SU-DHL-6 (cell line): ENCODE data around the gene DYTN.

Experiments used
- H2AFZ ChIP-seq: fragments of 200-600 bp; sonication (generic); 2 replicates; pipeline ENCODE4 v1.6.1; 2014; ENCODE audit warnings: low read depth, mild to moderate bottlenecking, moderate library complexity, mixed read lengths, antibody characterized with exemption, low read length; ENCODE audit not compliant: severe bottlenecking
- H3F3A ChIP-seq: fragments of 200-600 bp; shearing (Covaris generic); 2 replicates; pipeline ENCODE4 v1.6.0; 2016; ENCODE audit warnings: antibody characterized with exemption, mild to moderate bottlenecking; ENCODE audit not compliant: insufficient read depth
- H3K27ac ChIP-seq: fragments of 200-600 bp; sonication (generic); 2 replicates; pipeline ENCODE4 v1.5.1; 2016; ENCODE audit warnings: low read depth, mild to moderate bottlenecking, low read length, moderate library complexity, mixed read lengths
- H3K27me3 ChIP-seq: fragments of 200-600 bp; sonication (generic), shearing (Covaris generic); 2 replicates; pipeline ENCODE4 v1.6.0; 2014; ENCODE audit warnings: mild to moderate bottlenecking, low read length
- H3K36me3 ChIP-seq: fragments of 200-600 bp; sonication (generic); 2 replicates; pipeline ENCODE4 v1.6.1; 2014; ENCODE audit warnings: mild to moderate bottlenecking, low read length, mixed read lengths
- H3K4me2 ChIP-seq: fragments of 300-600, 200-600 bp; shearing (Covaris generic), sonication (generic); 2 replicates; pipeline ENCODE4 v1.6.0; 2014; ENCODE audit warnings: low read length, low read depth, mild to moderate bottlenecking; ENCODE audit not compliant: poor library complexity, severe bottlenecking
- H3K4me3 ChIP-seq: fragments of 200-600 bp; sonication (generic); 2 replicates; pipeline ENCODE4 v1.5.1; 2014; ENCODE audit warnings: antibody characterized with exemption, low read length, mild to moderate bottlenecking, mixed read lengths; ENCODE audit not compliant: insufficient read depth, poor library complexity, severe bottlenecking
- H3K79me2 ChIP-seq: fragments of 200-600 bp; sonication (generic); 2 replicates; pipeline ENCODE4 v1.6.1; 2014; ENCODE audit warnings: mild to moderate bottlenecking, low read length, moderate library complexity; ENCODE audit not compliant: insufficient read depth
- H3K9ac ChIP-seq: fragments of 200-600 bp; sonication (generic); 2 replicates; pipeline ENCODE4 v1.7.0; 2014; ENCODE audit warnings: mild to moderate bottlenecking, low read length
- H3K9me2 ChIP-seq: fragments of 200-600 bp; sonication (generic); replicated peaks from 2 replicates; pipeline ENCODE4 v1.6.1; 2014; ENCODE audit warnings: low read length; ENCODE audit not compliant: insufficient read depth
- H3K9me3 ChIP-seq: fragments of 200-600 bp; sonication (generic); 2 replicates; pipeline ENCODE4 v1.6.1; 2014; ENCODE audit warnings: low read length, mixed read lengths; ENCODE audit not compliant: insufficient read depth
- H4K20me1 ChIP-seq: fragments of 200-600 bp; sonication (generic); 2 replicates; pipeline ENCODE4 v1.6.1; 2014; ENCODE audit warnings: low read depth, mild to moderate bottlenecking, antibody characterized with exemption, low read length, moderate library complexity, mixed read lengths
- EZH2phosphoT487 ChIP-seq: fragments of 200-600 bp; sonication (generic), shearing (Covaris generic); conservative IDR thresholded peaks from 2 replicates; pipeline ENCODE4 v1.6.1; 2018; ENCODE audit warnings: mild to moderate bottlenecking, antibody characterized with exemption, low read length, moderate library complexity, mixed read lengths
- TF ChIP-seq, protein P1 (sequence below): fragments of 200-600 bp; sonication (generic); IDR thresholded peaks from one replicate; pipeline ENCODE4 v1.5.1; 2017; ENCODE audit warnings: antibody characterized with exemption, mild to moderate bottlenecking, low read length, moderate library complexity; ENCODE audit not compliant: insufficient read depth, poor library complexity, severe bottlenecking

DYTN gene

DNA sequence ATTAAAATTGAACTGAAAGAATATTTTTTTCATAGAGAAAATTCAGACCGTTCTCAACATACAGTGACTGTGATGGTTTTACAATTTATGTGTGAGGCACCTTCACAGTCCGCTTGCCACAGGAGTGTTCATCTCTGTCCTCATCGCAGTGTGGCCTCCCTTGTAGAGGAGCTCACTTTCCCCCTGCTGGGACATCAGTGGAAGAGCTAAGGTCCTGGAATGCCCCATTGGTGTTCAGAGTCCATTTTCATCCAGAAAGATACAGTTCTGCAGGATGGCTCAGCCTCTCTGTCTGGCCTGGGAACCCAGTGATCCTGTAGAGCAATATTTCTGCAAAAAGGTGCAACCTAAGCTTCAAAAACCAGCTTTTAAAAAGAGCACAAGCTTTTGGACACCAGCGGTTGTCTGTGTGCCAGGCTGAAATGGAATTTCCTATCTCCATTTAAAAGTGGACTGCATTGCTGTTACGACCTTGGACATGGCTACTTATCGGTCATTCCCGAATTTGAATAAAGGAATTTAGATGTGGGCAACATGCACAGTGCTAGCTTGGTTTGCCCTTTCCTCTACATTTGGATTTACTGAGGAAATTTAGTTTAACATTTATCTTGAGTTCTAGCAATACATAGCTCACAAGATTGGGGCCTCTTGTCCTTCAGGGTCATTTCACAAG is 102.6 kb downstream of the DYTN start:
- no peaks in the 10 kb centered on the region for H3K9me3 ChIP-seq
- H3F3A ChIP-seq, result no peaks in the 10 kb centered on the region
- TF ChIP-seq EZH2phosphoT487, result no peak
- TF ChIP-seq, protein P1, sequence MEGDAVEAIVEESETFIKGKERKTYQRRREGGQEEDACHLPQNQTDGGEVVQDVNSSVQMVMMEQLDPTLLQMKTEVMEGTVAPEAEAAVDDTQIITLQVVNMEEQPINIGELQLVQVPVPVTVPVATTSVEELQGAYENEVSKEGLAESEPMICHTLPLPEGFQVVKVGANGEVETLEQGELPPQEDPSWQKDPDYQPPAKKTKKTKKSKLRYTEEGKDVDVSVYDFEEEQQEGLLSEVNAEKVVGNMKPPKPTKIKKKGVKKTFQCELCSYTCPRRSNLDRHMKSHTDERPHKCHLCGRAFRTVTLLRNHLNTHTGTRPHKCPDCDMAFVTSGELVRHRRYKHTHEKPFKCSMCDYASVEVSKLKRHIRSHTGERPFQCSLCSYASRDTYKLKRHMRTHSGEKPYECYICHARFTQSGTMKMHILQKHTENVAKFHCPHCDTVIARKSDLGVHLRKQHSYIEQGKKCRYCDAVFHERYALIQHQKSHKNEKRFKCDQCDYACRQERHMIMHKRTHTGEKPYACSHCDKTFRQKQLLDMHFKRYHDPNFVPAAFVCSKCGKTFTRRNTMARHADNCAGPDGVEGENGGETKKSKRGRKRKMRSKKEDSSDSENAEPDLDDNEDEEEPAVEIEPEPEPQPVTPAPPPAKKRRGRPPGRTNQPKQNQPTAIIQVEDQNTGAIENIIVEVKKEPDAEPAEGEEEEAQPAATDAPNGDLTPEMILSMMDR, result no peak
- no peaks in the 10 kb centered on the region for H3K9me2 ChIP-seq
- no peak overlapping the region for H3K27ac ChIP-seq
- no peak overlapping the region for H3K9ac ChIP-seq
- H3K36me3 ChIP-seq, result no peaks in the 10 kb centered on the region
- no peaks in the 10 kb centered on the region for H4K20me1 ChIP-seq
- H3K79me2 ChIP-seq, result no peaks in the 10 kb centered on the region
- H2AFZ ChIP-seq, result no peak overlapping the region
- no peak overlapping the region for H3K4me3 ChIP-seq
- H3K27me3 ChIP-seq, result no peaks in the 10 kb centered on the region
- H3K4me2 ChIP-seq, result no peak overlapping the region

- TF ChIP-seq, protein P1, result no peak
- TF ChIP-seq EZH2phosphoT487, result no peak
Measured at GRCh38 chr2:206614811-206615210, 103.4 kb downstream of the DYTN start.

GRCh38 chr2:206611736-206612135 is 106.5 kb downstream of the DYTN start:
- no peak overlapping the region for H3K4me2 ChIP-seq
- no peak overlapping the region for H3K9ac ChIP-seq
- H3K27ac ChIP-seq, result no peak overlapping the region
- H3K4me3 ChIP-seq, result no peak overlapping the region
- no peaks in the 10 kb centered on the region for H3K9me2 ChIP-seq
- H3K36me3 ChIP-seq, result no peaks in the 10 kb centered on the region
- H2AFZ ChIP-seq, result no peak overlapping the region
- no peaks in the 10 kb centered on the region for H3K27me3 ChIP-seq
- H3K9me3 ChIP-seq, result no peaks in the 10 kb centered on the region
- H4K20me1 ChIP-seq, result no peaks in the 10 kb centered on the region
- no peaks in the 10 kb centered on the region for H3K79me2 ChIP-seq
- no peaks in the 10 kb centered on the region for H3F3A ChIP-seq
- TF ChIP-seq EZH2phosphoT487, result no peak
- TF ChIP-seq, protein P1, result no peak

More at GRCh38 chr2:206614811-206615210, 103.4 kb downstream of the DYTN start:
- H3F3A ChIP-seq, result no peaks in the 10 kb centered on the region
- no peaks in the 10 kb centered on the region for H3K9me3 ChIP-seq
- H3K27ac ChIP-seq, result no peak overlapping the region
- no peak overlapping the region for H3K4me2 ChIP-seq
- H3K9me2 ChIP-seq, result no peaks in the 10 kb centered on the region
- H3K27me3 ChIP-seq, result no peaks in the 10 kb centered on the region
- no peaks in the 10 kb centered on the region for H4K20me1 ChIP-seq
- H3K79me2 ChIP-seq, result no peaks in the 10 kb centered on the region
- no peak overlapping the region for H3K9ac ChIP-seq
- H3K4me3 ChIP-seq, result no peak overlapping the region
- H3K36me3 ChIP-seq, result no peaks in the 10 kb centered on the region
- no peak overlapping the region for H2AFZ ChIP-seq
